SU-DHL-6 (cell line): ENCODE measurements around the gene KIF1A.

Experiments used
- H2AFZ ChIP-seq: fragments of 200-600 bp; sonication (generic); 2 replicates; pipeline ENCODE4 v1.6.1; 2014; ENCODE audit warnings: low read depth, mild to moderate bottlenecking, moderate library complexity, mixed read lengths, antibody characterized with exemption, low read length; ENCODE audit not compliant: severe bottlenecking
- H3F3A ChIP-seq: fragments of 200-600 bp; shearing (Covaris generic); 2 replicates; pipeline ENCODE4 v1.6.0; 2016; ENCODE audit warnings: antibody characterized with exemption, mild to moderate bottlenecking; ENCODE audit not compliant: insufficient read depth
- H3K27ac ChIP-seq: fragments of 200-600 bp; sonication (generic); 2 replicates; pipeline ENCODE4 v1.5.1; 2016; ENCODE audit warnings: low read depth, mild to moderate bottlenecking, low read length, moderate library complexity, mixed read lengths
- H3K27me3 ChIP-seq: fragments of 200-600 bp; sonication (generic), shearing (Covaris generic); 2 replicates; pipeline ENCODE4 v1.6.0; 2014; ENCODE audit warnings: mild to moderate bottlenecking, low read length
- H3K36me3 ChIP-seq: fragments of 200-600 bp; sonication (generic); 2 replicates; pipeline ENCODE4 v1.6.1; 2014; ENCODE audit warnings: mild to moderate bottlenecking, low read length, mixed read lengths
- H3K4me2 ChIP-seq: fragments of 300-600, 200-600 bp; shearing (Covaris generic), sonication (generic); 2 replicates; pipeline ENCODE4 v1.6.0; 2014; ENCODE audit warnings: low read length, low read depth, mild to moderate bottlenecking; ENCODE audit not compliant: poor library complexity, severe bottlenecking
- H3K4me3 ChIP-seq: fragments of 200-600 bp; sonication (generic); 2 replicates; pipeline ENCODE4 v1.5.1; 2014; ENCODE audit warnings: antibody characterized with exemption, low read length, mild to moderate bottlenecking, mixed read lengths; ENCODE audit not compliant: insufficient read depth, poor library complexity, severe bottlenecking
- H3K79me2 ChIP-seq: fragments of 200-600 bp; sonication (generic); 2 replicates; pipeline ENCODE4 v1.6.1; 2014; ENCODE audit warnings: mild to moderate bottlenecking, low read length, moderate library complexity; ENCODE audit not compliant: insufficient read depth
- H3K9ac ChIP-seq: fragments of 200-600 bp; sonication (generic); 2 replicates; pipeline ENCODE4 v1.7.0; 2014; ENCODE audit warnings: mild to moderate bottlenecking, low read length
- H3K9me2 ChIP-seq: fragments of 200-600 bp; sonication (generic); replicated peaks from 2 replicates; pipeline ENCODE4 v1.6.1; 2014; ENCODE audit warnings: low read length; ENCODE audit not compliant: insufficient read depth
- H3K9me3 ChIP-seq: fragments of 200-600 bp; sonication (generic); 2 replicates; pipeline ENCODE4 v1.6.1; 2014; ENCODE audit warnings: low read length, mixed read lengths; ENCODE audit not compliant: insufficient read depth
- H4K20me1 ChIP-seq: fragments of 200-600 bp; sonication (generic); 2 replicates; pipeline ENCODE4 v1.6.1; 2014; ENCODE audit warnings: low read depth, mild to moderate bottlenecking, antibody characterized with exemption, low read length, moderate library complexity, mixed read lengths
- EZH2phosphoT487 ChIP-seq: fragments of 200-600 bp; sonication (generic), shearing (Covaris generic); conservative IDR thresholded peaks from 2 replicates; pipeline ENCODE4 v1.6.1; 2018; ENCODE audit warnings: mild to moderate bottlenecking, antibody characterized with exemption, low read length, moderate library complexity, mixed read lengths
- TF ChIP-seq, protein P1 (sequence below): fragments of 200-600 bp; sonication (generic); IDR thresholded peaks from one replicate; pipeline ENCODE4 v1.5.1; 2017; ENCODE audit warnings: antibody characterized with exemption, mild to moderate bottlenecking, low read length, moderate library complexity; ENCODE audit not compliant: insufficient read depth, poor library complexity, severe bottlenecking

KIF1A gene

DNA sequence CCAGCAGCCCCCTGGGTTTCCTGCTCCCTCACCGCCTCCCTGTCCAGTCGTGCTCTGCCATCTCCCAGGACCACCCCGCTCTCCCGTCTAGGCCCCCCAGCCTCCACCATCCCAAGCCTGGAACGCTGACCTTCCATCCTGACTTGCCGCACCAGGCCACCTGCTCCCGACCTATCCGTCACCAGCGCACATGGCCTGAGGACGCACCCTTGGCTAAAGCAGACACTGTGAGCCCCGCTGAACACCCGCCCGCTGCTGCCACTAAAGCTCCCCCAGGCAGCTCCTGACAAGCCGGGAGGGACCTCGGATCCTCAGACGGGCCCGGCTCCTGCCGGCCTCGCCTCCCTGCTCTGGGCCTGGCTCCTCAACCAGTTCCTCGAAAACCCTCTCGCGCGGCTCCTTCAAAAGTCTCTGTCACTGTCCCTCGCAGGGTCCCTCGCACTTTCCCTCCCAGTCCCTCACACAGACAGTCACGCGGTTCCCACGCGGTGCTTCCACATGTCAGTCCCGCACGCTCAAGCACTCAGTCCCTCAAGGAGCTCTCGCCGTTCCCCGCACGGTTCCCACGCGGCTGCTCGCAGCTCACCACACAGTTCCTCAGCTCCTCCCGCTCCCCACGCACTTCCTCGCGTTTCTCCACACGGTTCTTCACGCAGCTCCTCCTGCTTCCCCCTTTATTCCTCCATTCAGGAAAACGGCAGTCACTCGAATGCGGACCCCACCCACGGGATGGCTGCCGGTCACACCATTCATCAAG is 42.4 kb downstream of the KIF1A start:
- Histone ChIP-seq H3K9me3 (no peaks in the 10 kb centered on the region), H3K4me3 (no peak overlapping the region), H3F3A (no peaks in the 10 kb centered on the region), H3K36me3 (no peaks in the 10 kb centered on the region), H3K9ac (no peak overlapping the region), H3K27me3 (no peaks in the 10 kb centered on the region), H3K27ac (no peak overlapping the region), H3K9me2 (no peaks in the 10 kb centered on the region), H2AFZ (no peak overlapping the region), H4K20me1 (no peaks in the 10 kb centered on the region), H3K4me2 (no peak overlapping the region), H3K79me2 (no peaks in the 10 kb centered on the region)
- TF ChIP-seq, protein P1, sequence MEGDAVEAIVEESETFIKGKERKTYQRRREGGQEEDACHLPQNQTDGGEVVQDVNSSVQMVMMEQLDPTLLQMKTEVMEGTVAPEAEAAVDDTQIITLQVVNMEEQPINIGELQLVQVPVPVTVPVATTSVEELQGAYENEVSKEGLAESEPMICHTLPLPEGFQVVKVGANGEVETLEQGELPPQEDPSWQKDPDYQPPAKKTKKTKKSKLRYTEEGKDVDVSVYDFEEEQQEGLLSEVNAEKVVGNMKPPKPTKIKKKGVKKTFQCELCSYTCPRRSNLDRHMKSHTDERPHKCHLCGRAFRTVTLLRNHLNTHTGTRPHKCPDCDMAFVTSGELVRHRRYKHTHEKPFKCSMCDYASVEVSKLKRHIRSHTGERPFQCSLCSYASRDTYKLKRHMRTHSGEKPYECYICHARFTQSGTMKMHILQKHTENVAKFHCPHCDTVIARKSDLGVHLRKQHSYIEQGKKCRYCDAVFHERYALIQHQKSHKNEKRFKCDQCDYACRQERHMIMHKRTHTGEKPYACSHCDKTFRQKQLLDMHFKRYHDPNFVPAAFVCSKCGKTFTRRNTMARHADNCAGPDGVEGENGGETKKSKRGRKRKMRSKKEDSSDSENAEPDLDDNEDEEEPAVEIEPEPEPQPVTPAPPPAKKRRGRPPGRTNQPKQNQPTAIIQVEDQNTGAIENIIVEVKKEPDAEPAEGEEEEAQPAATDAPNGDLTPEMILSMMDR = no peak
- no peak for TF ChIP-seq EZH2phosphoT487

DNA sequence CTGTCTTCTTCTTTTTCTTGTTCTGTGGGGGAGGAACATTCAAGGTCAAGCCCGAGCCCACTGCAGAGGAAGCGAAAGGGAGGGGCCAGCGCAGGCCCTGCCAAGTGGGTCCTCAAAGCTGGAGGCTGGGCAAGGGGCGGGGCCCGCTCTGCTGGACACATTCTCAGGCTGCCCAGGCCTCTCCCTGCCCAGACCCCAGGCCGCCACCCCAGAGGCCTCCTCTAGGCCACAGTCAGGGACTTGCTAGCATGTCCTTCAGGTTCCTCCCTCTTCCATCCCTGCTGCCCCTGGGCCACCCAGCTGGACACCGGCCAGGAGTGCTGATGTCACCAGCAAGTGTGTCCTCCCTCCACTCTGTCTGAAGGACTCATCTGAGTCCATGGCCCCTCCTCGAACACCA is 44.1 kb downstream of the KIF1A start:
- no peaks in the 10 kb centered on the region for H3K9me3 ChIP-seq
- no peaks in the 10 kb centered on the region for H3K27me3 ChIP-seq
- TF ChIP-seq, protein P1 = no peak
- TF ChIP-seq EZH2phosphoT487 = no peak
- no peaks in the 10 kb centered on the region for H3F3A ChIP-seq
- no peak overlapping the region for H3K4me3 ChIP-seq
- H3K36me3 ChIP-seq = no peaks in the 10 kb centered on the region
- no peak overlapping the region for H2AFZ ChIP-seq
- H3K79me2 ChIP-seq = no peaks in the 10 kb centered on the region
- H3K4me2 ChIP-seq = no peak overlapping the region
- no peaks in the 10 kb centered on the region for H4K20me1 ChIP-seq
- no peak overlapping the region for H3K9ac ChIP-seq
- no peak overlapping the region for H3K27ac ChIP-seq
- H3K9me2 ChIP-seq = no peaks in the 10 kb centered on the region

DNA sequence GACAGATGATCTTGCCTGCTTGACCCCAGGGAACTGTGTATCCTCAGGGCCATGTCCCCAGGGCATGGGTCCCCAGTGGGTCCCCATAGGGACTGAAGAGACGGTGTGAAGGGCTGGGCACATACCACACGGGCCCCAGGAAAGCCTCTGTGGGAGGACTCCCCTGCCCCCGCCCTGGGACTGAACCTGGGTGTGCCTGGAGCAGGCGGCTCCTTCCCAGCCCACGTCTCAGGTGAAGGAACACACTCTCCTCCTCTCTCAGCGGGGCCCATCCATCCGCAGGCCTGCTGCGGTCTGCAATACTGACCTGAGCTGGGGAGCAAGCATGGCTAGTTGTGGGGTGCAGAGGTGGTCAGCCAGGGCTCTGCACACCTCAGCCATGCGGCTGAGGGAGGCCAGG is 45.2 kb downstream of the KIF1A start:
- H3K9me3 ChIP-seq = no peaks in the 10 kb centered on the region
- TF ChIP-seq, protein P1 = no peak
- TF ChIP-seq EZH2phosphoT487 = no peak

More for the DNA sequence above, 45.2 kb downstream of the KIF1A start:
- no peaks in the 10 kb centered on the region for H3K27me3 ChIP-seq
- no peak overlapping the region for H3K4me2 ChIP-seq
- H2AFZ ChIP-seq = no peak overlapping the region
- H3K79me2 ChIP-seq = no peaks in the 10 kb centered on the region
- no peaks in the 10 kb centered on the region for H4K20me1 ChIP-seq
- no peaks in the 10 kb centered on the region for H3K9me2 ChIP-seq
- no peaks in the 10 kb centered on the region for H3K36me3 ChIP-seq
- no peaks in the 10 kb centered on the region for H3F3A ChIP-seq
- no peak overlapping the region for H3K9ac ChIP-seq
- no peak overlapping the region for H3K4me3 ChIP-seq
- H3K27ac ChIP-seq = no peak overlapping the region
